GM19099 (cell line): ENCODE data around the gene EFNA4.

Experiments used
- POLR2A ChIP-seq: IDR thresholded peaks from 3 replicates; pipeline ENCODE4 v1.6.1; 2011; ENCODE audit warnings: low read depth; ENCODE audit not compliant: insufficient read length; ENCODE audit errors: extremely low read depth

EFNA4 gene

GRCh38 chr1:155042789-155043188, 20.8 kb upstream of the EFNA4 start:
- TF ChIP-seq POLR2A, result no peak

- TF ChIP-seq POLR2A, result no peak
Observed at GRCh38 chr1:155043301-155043702, 20.2 kb upstream of the EFNA4 start.

GRCh38 chr1:155043793-155044192, 19.7 kb upstream of the EFNA4 start:
- TF ChIP-seq POLR2A, result no peak

DNA sequence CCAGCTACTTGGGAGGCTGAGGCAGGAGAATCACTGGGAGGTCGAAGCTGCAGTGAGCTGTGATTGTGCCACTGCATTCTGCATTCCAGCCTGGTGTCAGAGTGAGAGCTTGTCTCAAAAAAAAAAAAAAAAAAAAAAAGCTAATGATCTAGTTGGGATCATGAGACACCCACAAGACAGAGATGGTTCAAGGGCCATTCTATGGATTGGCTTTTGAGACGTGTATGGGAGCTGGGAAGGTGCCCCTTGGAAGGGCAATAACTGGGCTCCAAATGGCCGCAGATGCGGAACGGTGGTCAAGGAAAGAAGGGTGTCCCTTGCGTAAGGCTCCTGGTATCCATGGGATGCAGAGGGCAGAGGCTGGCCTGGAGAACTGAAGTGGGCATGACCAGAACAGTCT, 19.2 kb upstream of the EFNA4 start:
- no peak for TF ChIP-seq POLR2A

GRCh38 chr1:155044812-155045657, 18.5 kb upstream of the EFNA4 start:
- no peak for TF ChIP-seq POLR2A

- no peak for TF ChIP-seq POLR2A
Observed at GRCh38 chr1:155048449-155049334, 14.8 kb upstream of the EFNA4 start.

- TF ChIP-seq POLR2A, result no peak
Observed at GRCh38 chr1:155049651-155050559, 13.6 kb upstream of the EFNA4 start.

GRCh38 chr1:155050560-155051341, 12.8 kb upstream of the EFNA4 start, which contains the start of gene ADAM15:
Gene ADAM15, plus strand, starts transcription at chr1:155051316. Its CDS starts 71 bp downstream, at chr1:155051387.
- TF ChIP-seq POLR2A, result peak; percentile 33

DNA sequence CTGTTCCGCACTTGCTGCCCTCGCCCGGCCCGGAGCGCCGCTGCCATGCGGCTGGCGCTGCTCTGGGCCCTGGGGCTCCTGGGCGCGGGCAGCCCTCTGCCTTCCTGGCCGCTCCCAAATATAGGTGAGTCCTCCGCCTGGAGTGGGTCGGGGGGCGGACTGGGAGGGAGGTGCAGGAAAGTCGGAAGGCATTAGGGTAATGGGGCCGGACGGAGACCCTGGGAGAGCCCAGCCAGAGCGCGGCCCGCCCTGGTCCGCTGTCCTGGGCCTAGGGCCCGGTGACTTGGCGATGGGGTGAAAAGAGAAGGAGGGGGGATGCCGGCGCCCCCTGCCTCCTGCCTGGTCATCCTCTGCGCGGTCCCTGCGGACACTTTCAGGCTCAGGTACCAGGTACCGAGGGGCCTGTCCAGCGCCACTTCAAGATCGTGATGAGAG, 12.2 kb upstream of the EFNA4 start:
- peak; percentile 40 for TF ChIP-seq POLR2A

DNA sequence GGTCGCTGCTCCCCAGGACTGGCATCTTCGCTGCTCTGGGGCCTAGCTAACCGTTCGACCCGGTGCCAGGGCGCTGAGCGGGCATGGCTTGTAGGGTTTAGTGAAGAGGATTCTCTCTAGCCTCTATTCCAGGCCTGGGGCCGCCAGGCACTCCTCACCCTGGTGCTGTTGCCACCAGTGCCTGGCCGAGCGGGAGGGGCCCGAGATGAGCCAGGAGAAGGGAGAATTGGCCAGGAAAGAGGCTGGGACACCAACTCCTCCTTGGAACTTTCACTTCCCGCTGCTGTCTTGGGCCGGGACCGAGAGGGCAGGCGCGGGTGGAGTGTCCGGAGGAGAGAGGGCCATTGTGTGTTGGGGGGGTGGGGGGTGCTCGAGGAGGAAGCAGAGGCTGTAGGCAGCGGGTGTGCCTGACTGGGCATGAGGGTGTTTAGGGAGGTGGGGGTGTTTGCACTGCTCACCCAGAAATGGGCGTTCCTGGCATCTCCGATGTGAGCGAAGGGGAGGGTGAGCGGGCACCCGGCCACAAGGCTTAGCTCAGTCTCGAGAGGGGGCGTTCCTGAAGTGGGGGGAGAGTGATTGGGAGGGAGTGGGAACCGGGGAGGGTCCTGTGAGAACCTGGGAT, 11.7 kb upstream of the EFNA4 start:
- TF ChIP-seq POLR2A, result no peak

GRCh38 chr1:155052439-155053395, 10.8 kb upstream of the EFNA4 start:
- no peak for TF ChIP-seq POLR2A

DNA sequence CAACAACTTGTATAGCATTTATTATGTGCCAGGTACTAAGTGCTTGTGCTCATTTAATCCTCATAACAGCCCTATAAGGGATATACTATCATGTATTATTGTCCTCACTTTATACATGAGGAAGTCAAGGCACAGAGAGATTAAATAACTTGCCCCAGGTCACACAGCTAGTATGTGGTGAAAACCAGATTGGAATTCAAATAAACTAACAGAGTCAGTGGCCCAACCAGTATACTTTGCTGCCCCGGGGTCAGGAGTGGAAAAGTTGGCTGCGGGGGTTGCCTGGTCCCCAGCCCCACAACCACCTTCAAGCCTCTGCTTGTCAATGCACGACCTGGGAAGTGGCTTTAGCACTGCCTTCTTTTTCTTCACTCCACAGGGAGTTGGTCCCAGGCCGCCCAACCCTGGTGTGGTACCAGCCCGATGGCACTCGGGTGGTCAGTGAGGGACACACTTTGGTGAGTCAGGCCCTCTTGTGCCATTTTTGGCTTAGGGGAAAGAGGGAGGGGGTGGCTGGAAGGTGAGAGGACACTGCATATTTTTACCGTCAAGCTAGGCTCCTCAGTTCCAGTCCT, 9.9 kb upstream of the EFNA4 start:
- TF ChIP-seq POLR2A, result no peak
